Cardiac muscle cell (in vitro differentiated cells and primary cell): Measurements from ENCODE around the gene PTPRD. TPM values are rescaled to one million over a fixed set of nuclear protein-coding genes. Genes with fewer than 3 reads are reported as not detected.

Experiments
- DNase-seq, 2 donors: peaks; one replicate each; pipeline versions ENCODE4 v3.0.0 to v3.0.0-alpha.2; 2010 to 2017; ENCODE audit warnings: low read depth in 1 of 2, low spot score in 1 of 2
- H3K27ac ChIP-seq: fragments of 200-600 bp; sonication (generic); 2 replicates; pipeline ENCODE4 v1.5.1; 2016
- H3K27me3 ChIP-seq: fragments of 200-600 bp; sonication (generic); 2 replicates; pipeline ENCODE4 v1.6.0; 2016; ENCODE audit warnings: control low read depth
- H3K36me3 ChIP-seq: fragments of 200-600 bp; sonication (generic); 2 replicates; pipeline ENCODE4 v1.5.1; 2016; ENCODE audit warnings: control low read depth
- H3K4me1 ChIP-seq: fragments of 200-600 bp; sonication (generic); 2 replicates; pipeline ENCODE4 v1.8.1; 2017; ENCODE audit warnings: low read depth, mild to moderate bottlenecking, mixed run types
- H3K4me3 ChIP-seq: fragments of 200-600 bp; sonication (generic); 2 replicates; pipeline ENCODE4 v1.5.1; 2016; ENCODE audit warnings: mild to moderate bottlenecking
- H3K9me3 ChIP-seq: fragments of 200-600 bp; sonication (generic); 2 replicates; pipeline ENCODE4 v1.5.1; 2017; ENCODE audit warnings: low read depth, mild to moderate bottlenecking, control low read depth
- polyA plus RNA-seq: library from polyadenylated mRNA; unstranded; fragments of >200 nt; fragmentation: Nextera tagmentation; extraction: Ambion mirVana; gene quantifications from 2 replicates; pipeline ENCODE4 v1.2.1, GENCODE V29; 2016
- total RNA-seq: library from RNA; depleted of rRNA; stranded (reverse); fragments of >200 nt; gene quantifications from 2 replicates; pipeline ENCODE4 v1.2.3, GENCODE V29; 2016
- TF ChIP-seq, protein P1 (sequence below): IDR thresholded peaks from 2 replicates; pipeline ENCODE4 v1.5.1; 2012; ENCODE audit warnings: low read depth, mild to moderate bottlenecking, low read length

PTPRD gene
- total and polyA plus RNA-seq, 2 experiments from 2014 or later: 37.0 to 287 TPM

DNA sequence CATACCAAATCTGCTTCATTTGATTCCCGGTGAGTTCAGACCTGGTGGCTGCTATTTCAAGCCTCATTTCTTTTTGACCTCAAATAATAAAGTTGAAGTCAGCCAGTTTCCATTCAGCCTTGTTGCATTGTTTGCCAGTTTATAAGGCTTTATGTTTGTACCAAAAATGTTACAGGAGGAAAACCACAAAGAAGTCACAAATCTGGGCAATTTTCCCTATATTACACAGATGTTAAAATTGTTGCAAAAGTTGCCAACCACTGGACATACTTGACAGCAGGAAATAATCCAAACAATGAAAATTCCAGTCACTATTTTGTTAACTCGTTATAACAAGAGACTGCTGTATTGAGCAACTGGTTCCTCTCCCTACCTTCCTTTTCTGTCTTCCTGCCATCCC is 1488.2 kb downstream of the PTPRD start:
- no peaks in the 10 kb centered on the region for H3K9me3 ChIP-seq
- H3K27ac ChIP-seq: no peak overlapping the region
- no peaks in the 10 kb centered on the region for H3K27me3 ChIP-seq
- no peaks in the 10 kb centered on the region for H3K36me3 ChIP-seq
- TF ChIP-seq, protein P1, sequence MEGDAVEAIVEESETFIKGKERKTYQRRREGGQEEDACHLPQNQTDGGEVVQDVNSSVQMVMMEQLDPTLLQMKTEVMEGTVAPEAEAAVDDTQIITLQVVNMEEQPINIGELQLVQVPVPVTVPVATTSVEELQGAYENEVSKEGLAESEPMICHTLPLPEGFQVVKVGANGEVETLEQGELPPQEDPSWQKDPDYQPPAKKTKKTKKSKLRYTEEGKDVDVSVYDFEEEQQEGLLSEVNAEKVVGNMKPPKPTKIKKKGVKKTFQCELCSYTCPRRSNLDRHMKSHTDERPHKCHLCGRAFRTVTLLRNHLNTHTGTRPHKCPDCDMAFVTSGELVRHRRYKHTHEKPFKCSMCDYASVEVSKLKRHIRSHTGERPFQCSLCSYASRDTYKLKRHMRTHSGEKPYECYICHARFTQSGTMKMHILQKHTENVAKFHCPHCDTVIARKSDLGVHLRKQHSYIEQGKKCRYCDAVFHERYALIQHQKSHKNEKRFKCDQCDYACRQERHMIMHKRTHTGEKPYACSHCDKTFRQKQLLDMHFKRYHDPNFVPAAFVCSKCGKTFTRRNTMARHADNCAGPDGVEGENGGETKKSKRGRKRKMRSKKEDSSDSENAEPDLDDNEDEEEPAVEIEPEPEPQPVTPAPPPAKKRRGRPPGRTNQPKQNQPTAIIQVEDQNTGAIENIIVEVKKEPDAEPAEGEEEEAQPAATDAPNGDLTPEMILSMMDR: no peak
- H3K4me3 ChIP-seq: no peak overlapping the region
- H3K4me1 ChIP-seq: no peaks in the 10 kb centered on the region
- DNase-seq: peak in 1 of 2 donors; percentile 18

DNA sequence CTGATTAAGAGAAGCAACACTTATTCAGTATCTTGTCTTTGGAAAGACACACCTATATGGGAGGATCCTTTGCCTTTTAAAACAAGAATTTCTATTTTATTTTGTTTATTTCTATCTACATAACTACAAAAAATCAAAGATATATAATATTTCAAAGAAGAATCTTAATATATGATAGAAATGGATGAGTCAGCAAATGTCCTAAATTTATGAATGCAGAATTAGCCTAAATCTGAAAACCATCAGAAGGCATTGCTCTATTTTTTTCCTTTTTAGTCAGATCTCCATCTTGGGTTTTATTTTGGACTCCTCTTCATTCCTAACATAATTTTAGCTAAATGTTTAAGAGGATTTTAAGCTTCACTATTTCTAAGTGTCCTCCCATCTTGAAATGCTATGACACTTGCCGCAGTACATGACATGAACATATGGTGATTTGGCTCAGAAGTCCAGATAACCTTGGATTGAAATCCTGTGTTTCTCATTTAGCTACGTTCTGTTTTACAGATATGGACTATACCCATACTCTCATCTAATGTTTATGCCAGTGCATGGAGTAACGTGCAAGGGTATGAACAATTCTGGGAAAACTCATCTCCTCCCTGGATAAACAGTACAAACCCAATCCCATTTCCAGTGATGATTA is 1490.4 kb downstream of the PTPRD start:
- H3K36me3 ChIP-seq: no peaks in the 10 kb centered on the region
- no peaks in the 10 kb centered on the region for H3K9me3 ChIP-seq
- no peak for DNase-seq
- no peaks in the 10 kb centered on the region for H3K27me3 ChIP-seq
- H3K4me3 ChIP-seq: no peak overlapping the region
- H3K27ac ChIP-seq: no peak overlapping the region
- H3K4me1 ChIP-seq: no peaks in the 10 kb centered on the region
- TF ChIP-seq, protein P1: no peak

DNA sequence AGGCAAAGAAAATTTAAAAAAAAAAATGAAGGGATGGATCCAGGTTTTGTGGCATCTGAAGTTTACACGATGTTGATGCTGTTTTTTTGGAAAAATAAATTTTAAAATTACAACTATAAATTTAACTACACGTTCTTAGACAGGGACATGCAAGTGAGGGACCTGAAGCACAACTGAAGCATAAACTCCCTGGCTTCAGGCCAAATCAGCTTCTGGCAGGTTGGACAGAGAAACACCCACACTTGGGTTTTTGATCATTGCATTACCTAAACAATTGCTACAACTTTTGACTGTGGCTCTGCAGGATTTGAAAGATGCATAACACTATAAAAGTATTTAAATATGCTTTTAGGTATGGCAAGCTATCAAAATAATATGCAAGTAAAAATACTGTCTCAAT is 1494.9 kb downstream of the PTPRD start:
- H3K4me1 ChIP-seq: no peaks in the 10 kb centered on the region
- TF ChIP-seq, protein P1: no peak
- no peak overlapping the region for H3K27ac ChIP-seq
- no peaks in the 10 kb centered on the region for H3K27me3 ChIP-seq
- no peaks in the 10 kb centered on the region for H3K36me3 ChIP-seq
- H3K9me3 ChIP-seq: no peaks in the 10 kb centered on the region
- DNase-seq: peak in 1 of 2 donors; percentile 67
- H3K4me3 ChIP-seq: no peak overlapping the region

DNA sequence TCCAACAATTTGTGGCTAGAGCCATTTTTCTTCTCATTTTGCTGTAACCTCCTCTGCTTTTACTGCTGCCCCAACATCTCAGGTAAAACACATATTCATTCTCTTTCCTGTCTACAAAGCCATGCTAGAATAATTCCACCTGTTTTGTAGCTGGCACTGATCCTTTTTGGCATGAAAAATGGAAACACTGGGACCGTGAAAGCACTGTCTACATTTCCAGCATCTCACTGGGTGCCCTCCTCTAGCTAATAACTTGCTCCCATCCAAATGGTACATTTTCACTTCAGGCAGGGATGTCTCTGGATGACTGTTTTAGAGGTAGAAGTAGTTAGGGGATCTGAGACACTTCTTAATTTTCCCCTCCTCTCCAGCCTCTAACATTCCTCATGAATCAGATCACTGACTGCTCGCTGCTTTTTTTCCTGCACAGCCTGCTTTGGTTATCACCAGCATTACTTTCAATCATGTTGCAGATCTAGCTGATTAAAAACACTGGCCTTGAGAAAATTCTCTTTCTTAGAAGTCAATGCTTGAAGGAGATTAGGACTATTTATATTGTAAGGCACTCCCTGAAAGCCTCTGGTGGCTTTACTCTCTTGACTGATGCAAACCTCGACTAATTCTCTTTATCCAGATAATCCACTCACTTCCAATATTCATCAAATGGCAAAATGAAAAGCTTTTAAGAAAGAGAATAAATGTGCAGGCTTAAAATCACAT is 1500.6 kb downstream of the PTPRD start:
- H3K36me3 ChIP-seq: no peaks in the 10 kb centered on the region
- no peaks in the 10 kb centered on the region for H3K27me3 ChIP-seq
- no peak for DNase-seq
- no peaks in the 10 kb centered on the region for H3K9me3 ChIP-seq
- no peak overlapping the region for H3K27ac ChIP-seq
- no peak overlapping the region for H3K4me3 ChIP-seq
- H3K4me1 ChIP-seq: no peaks in the 10 kb centered on the region
- TF ChIP-seq, protein P1: no peak

DNA sequence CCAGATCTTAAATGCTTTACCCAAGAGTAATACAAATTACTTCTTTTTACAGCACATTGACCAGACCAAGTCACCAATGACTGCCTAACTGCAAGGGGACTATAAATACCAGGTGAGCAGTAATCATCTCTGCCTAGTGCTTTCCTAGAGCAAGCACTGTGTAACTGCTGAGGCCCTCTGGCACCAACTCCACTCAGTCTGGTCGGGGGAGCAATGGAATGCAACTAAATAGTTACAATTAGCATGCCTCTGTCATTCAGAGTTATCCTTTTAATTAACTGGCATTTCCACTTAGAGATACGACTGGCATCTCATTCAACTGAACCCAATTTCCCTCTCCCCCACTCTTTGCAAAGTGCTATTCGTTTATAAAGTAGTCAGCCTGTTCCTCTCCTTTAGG is 1504.2 kb downstream of the PTPRD start:
- H3K27ac ChIP-seq: no peak overlapping the region
- peak in 1 of 2 donors; percentile 8 for DNase-seq
- TF ChIP-seq, protein P1: no peak
- no peaks in the 10 kb centered on the region for H3K36me3 ChIP-seq
- no peak overlapping the region for H3K4me3 ChIP-seq
- H3K27me3 ChIP-seq: no peaks in the 10 kb centered on the region
- no peaks in the 10 kb centered on the region for H3K4me1 ChIP-seq
- no peaks in the 10 kb centered on the region for H3K9me3 ChIP-seq
